PC-9 (cell line): ENCODE results near the gene BMS1. TPM values are rescaled to one million over a fixed set of nuclear protein-coding genes. Genes with fewer than 3 reads are reported as not detected.

ENCODE experiments used
- BruUV-seq: library from RNA; stranded (reverse); fragments of 400-500 nt; replicated peaks from 2 replicates; lab custom pipeline; 2021; lab: Mats Ljungman, UMichigan
- CTCF ChIA-PET: fragments of 300-600 bp; sonication (Branson Sonifier 250); formaldehyde crosslinking; loops from one replicate; lab custom pipeline; 2022; ENCODE audit warnings: antibody characterized with exemption; lab: Charles Lee
- POLR2A ChIA-PET: fragments of 300-600 bp; sonication (Branson Sonifier 250); formaldehyde crosslinking; loops from one replicate; lab custom pipeline; 2022; ENCODE audit warnings: antibody characterized with exemption; ENCODE audit not compliant: unreplicated experiment; lab: Charles Lee
- DNase-seq, 2 experiments: peaks; one replicate each; pipeline versions ENCODE4 v3.0.0 to v3.0.0-alpha.2; 2015 to 2022; ENCODE audit warnings: mixed read lengths in 1 of 2
- H2AFZ ChIP-seq: fragments of 200-600 bp; sonication (generic); 2 replicates; pipeline ENCODE4 v1.8.1; 2017; ENCODE audit warnings: antibody characterized with exemption
- H3F3A ChIP-seq: fragments of 200-600 bp; sonication (generic); 2 replicates; pipeline ENCODE4 v1.8.1; 2017; ENCODE audit warnings: antibody characterized with exemption, mild to moderate bottlenecking, low read depth; ENCODE audit not compliant: insufficient read depth
- H3K27ac ChIP-seq: fragments of 200-600 bp; sonication (generic); 2 replicates; pipeline ENCODE4 v1.6.1; 2016; ENCODE audit warnings: mixed run types
- H3K27me3 ChIP-seq: fragments of 200-600 bp; sonication (generic); 2 replicates; pipeline ENCODE4 v1.6.1; 2016; ENCODE audit warnings: low read depth, mixed run types; ENCODE audit not compliant: insufficient read depth
- H3K36me3 ChIP-seq: fragments of 200-600 bp; sonication (generic); 2 replicates; pipeline ENCODE4 v1.6.1; 2016; ENCODE audit warnings: low read depth, mixed run types
- H3K4me1 ChIP-seq: fragments of 200-600 bp; sonication (generic); replicated peaks from 2 replicates; pipeline ENCODE4 v1.6.1; 2016; ENCODE audit warnings: mixed run types; ENCODE audit not compliant: insufficient read depth
- H3K4me2 ChIP-seq: fragments of 200-600 bp; sonication (generic); 2 replicates; pipeline ENCODE4 v1.6.1; 2017; ENCODE audit warnings: mixed run types
- H3K4me3 ChIP-seq: fragments of 200-600 bp; sonication (generic); 2 replicates; pipeline ENCODE4 v1.6.1; 2016; ENCODE audit warnings: mixed run types
- H3K79me2 ChIP-seq: fragments of 200-600 bp; sonication (generic); 2 replicates; pipeline ENCODE4 v1.6.1; 2017; ENCODE audit warnings: low read depth, mixed run types
- H3K9me2 ChIP-seq: fragments of 200-600 bp; sonication (generic); 2 replicates; pipeline ENCODE4 v1.8.1; 2017; ENCODE audit warnings: mild to moderate bottlenecking; ENCODE audit not compliant: insufficient read depth
- H3K9me3 ChIP-seq: fragments of 200-600 bp; sonication (generic); 2 replicates; pipeline ENCODE4 v1.8.1; 2016; ENCODE audit warnings: low read depth; ENCODE audit not compliant: insufficient read depth
- H4K20me1 ChIP-seq: fragments of 200-600 bp; sonication (generic); 2 replicates; pipeline ENCODE4 v1.8.1; 2017; ENCODE audit not compliant: insufficient read depth
- CTCF ChIP-seq: fragments of 200-600 bp; sonication (generic); conservative IDR thresholded peaks from 2 replicates; pipeline ENCODE4 v1.6.1; 2017; ENCODE audit warnings: mixed run types, antibody characterized with exemption, mild to moderate bottlenecking, moderate library complexity
- EZH2 ChIP-seq: fragments of 200-600 bp; sonication (generic); IDR thresholded peaks from 2 replicates; pipeline ENCODE4 v1.8.0; 2017; ENCODE audit warnings: antibody characterized with exemption, low read depth
- intact Hi-C: fragments of 100-400 bp; cut with micrococcal nuclease; formaldehyde crosslinking; loops from one replicate; pipeline ENCODE4 v1.10.0; 2022; ENCODE audit not compliant: unreplicated experiment
- total RNA-seq: library from RNA; stranded (reverse); gene quantifications from 2 replicates; pipeline ENCODE4 v1.2.3, GENCODE V29; 2021

BMS1 gene
- total RNA-seq, 1 experiment from 2014 or later: 20.0 TPM

- H3K4me2 ChIP-seq: 0 out of 2 replicates have a peak overlapping the region, but pooled peaks have one; percentile 4
- H4K20me1 ChIP-seq: no peaks in the 10 kb centered on the region
- no peaks in the 10 kb centered on the region for H3F3A ChIP-seq
- POLR2A ChIA-PET: no interaction called here
- TF ChIP-seq CTCF (no peak), EZH2 (no peak)
- CTCF ChIA-PET: no interaction called here
- BruUV-seq: no TSS peak
- no peaks in the 10 kb centered on the region for H3K9me2 ChIP-seq
- H3K9me3 ChIP-seq: no peaks in the 10 kb centered on the region
- H3K4me3 ChIP-seq: no peak overlapping the region
- DNase-seq: no peak
- H2AFZ ChIP-seq: no peak overlapping the region
- peaks cover 29% of the 10 kb centered on the region for H3K27me3 ChIP-seq
- no peaks in the 10 kb centered on the region for H3K36me3 ChIP-seq
- no peak overlapping the region for H3K27ac ChIP-seq
- no peaks in the 10 kb centered on the region for H3K4me1 ChIP-seq
- no peaks in the 10 kb centered on the region for H3K79me2 ChIP-seq
- intact Hi-C loops: no loop called here
Measured at GRCh38 chr10:42875388-42875755, 92.8 kb downstream of the BMS1 start.

- Histone ChIP-seq H3K27me3 (peaks cover 34% of the 10 kb centered on the region), H3F3A (no peaks in the 10 kb centered on the region), H3K9me2 (no peaks in the 10 kb centered on the region), H2AFZ (no peak overlapping the region), H4K20me1 (no peaks in the 10 kb centered on the region), H3K27ac (no peak overlapping the region), H3K36me3 (no peaks in the 10 kb centered on the region), H3K4me3 (no peak overlapping the region), H3K9me3 (no peaks in the 10 kb centered on the region), H3K79me2 (no peaks in the 10 kb centered on the region), H3K4me2 (0 out of 2 replicates have a peak overlapping the region, but pooled peaks have one; percentile 4), H3K4me1 (no peaks in the 10 kb centered on the region)
- intact Hi-C loops: no loop called here
- no peak for DNase-seq
- BruUV-seq: no TSS peak
- ChIA-PET CTCF (interaction anchor here (0.6 kb wide), 1 partner anchor 330 kb away, joined by 3 read pairs; no protein-coding TSS in a partner anchor), POLR2A (no interaction called here)
- no peak for TF ChIP-seq CTCF
Measured at GRCh38 chr10:42875798-42876341, 93.3 kb downstream of the BMS1 start.

GRCh38 chr10:42876476-42876875 lies 93.9 kb downstream of the BMS1 start:
- Histone ChIP-seq H3K4me2 (no peak overlapping the region), H3K9me3 (no peaks in the 10 kb centered on the region), H3K4me3 (no peak overlapping the region), H3K27me3 (peaks cover 39% of the 10 kb centered on the region), H3K79me2 (no peaks in the 10 kb centered on the region), H3K9me2 (no peaks in the 10 kb centered on the region), H3K4me1 (no peaks in the 10 kb centered on the region), H3K36me3 (no peaks in the 10 kb centered on the region), H4K20me1 (no peaks in the 10 kb centered on the region), H3K27ac (no peak overlapping the region), H2AFZ (no peak overlapping the region), H3F3A (no peaks in the 10 kb centered on the region)
- intact Hi-C loops: no loop called here
- no peak for DNase-seq
- TF ChIP-seq EZH2 (no peak), CTCF (no peak)
- CTCF ChIA-PET: interaction anchor here (0.6 kb wide), 1 partner anchor 330 kb away, joined by 3 read pairs; no protein-coding TSS in a partner anchor
- BruUV-seq: no TSS peak
- POLR2A ChIA-PET: no interaction called here
